A549 (cell line): ENCODE measurements around the gene TMEM101.

ENCODE experiments used
- FOSL2 ChIP-seq, 2 experiments: fragments of 450-650 bp in 1 of 2; fragments of >200 bp in 1 of 2; sonication (Bioruptor Twin) in 1 of 2; formaldehyde crosslinking; IDR thresholded peaks; 2 replicates each; pipeline versions ENCODE4 v1.5.0 to v1.6.1; 2016 to 2020; ENCODE audit warnings: mild to moderate bottlenecking in 1 of 2, moderate library complexity in 1 of 2
- ZSCAN20 ChIP-seq: fragments of 250-450 bp; sonication (Bioruptor Pico); IDR thresholded peaks from 2 replicates; pipeline ENCODE4 v1.8.0; 2022; ENCODE audit warnings: mild to moderate bottlenecking, moderate library complexity
- TF ChIP-seq, protein P1 (sequence below): fragments of >200 bp; sonication (Bioruptor Twin); formaldehyde crosslinking; IDR thresholded peaks from 3 replicates; pipeline ENCODE4 v1.5.1; 2016
- TF ChIP-seq, protein P2 (sequence below): fragments of 200-600 bp; sonication (generic); IDR thresholded peaks from 2 replicates; pipeline ENCODE4 v1.6.1; 2016; ENCODE audit warnings: antibody characterized with exemption, mild to moderate bottlenecking, moderate library complexity

DNA sequence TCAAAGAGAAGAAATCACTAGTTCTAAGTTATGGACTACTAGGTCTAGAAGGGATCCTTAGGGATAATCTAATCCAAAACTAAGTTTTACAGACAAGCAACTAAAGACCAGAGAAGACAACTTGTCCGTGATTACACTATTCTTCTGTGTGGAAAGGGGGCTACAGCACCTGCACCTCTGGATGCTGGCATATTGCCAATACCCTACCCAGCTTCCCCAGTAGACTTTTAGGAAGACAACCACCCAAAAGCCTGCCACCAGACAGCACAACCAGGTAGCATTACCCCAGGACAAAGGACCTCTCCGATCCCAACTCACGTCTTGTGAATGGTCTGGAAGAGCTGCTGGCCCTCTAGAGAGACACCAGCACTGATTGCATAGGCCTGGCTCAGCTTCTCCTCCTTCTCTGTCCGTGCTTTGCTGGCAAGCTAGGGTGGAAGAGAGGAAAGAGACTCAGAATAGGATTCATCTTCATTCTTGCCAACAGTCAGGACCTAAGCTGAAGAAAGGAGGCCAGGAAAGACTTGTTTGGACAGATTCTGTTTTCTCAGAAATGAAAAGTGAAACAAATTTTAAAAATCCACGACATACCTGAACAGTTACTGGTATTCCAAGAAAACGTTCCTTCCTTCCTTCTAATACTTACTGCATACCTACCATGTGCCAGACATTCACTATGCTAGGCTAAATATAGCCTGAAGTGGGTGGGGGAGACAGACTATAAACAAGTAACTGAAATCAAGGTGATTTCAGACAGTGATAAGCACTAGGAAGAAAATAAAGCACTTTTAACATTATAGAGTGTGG lies 25.3 kb upstream of the TMEM101 start:
- TF ChIP-seq, protein P1, sequence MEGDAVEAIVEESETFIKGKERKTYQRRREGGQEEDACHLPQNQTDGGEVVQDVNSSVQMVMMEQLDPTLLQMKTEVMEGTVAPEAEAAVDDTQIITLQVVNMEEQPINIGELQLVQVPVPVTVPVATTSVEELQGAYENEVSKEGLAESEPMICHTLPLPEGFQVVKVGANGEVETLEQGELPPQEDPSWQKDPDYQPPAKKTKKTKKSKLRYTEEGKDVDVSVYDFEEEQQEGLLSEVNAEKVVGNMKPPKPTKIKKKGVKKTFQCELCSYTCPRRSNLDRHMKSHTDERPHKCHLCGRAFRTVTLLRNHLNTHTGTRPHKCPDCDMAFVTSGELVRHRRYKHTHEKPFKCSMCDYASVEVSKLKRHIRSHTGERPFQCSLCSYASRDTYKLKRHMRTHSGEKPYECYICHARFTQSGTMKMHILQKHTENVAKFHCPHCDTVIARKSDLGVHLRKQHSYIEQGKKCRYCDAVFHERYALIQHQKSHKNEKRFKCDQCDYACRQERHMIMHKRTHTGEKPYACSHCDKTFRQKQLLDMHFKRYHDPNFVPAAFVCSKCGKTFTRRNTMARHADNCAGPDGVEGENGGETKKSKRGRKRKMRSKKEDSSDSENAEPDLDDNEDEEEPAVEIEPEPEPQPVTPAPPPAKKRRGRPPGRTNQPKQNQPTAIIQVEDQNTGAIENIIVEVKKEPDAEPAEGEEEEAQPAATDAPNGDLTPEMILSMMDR, result no peak
- TF ChIP-seq FOSL2 (IDR thresholded peaks at IDR 0.05), result no peak
- no peak for TF ChIP-seq FOSL2 (CRISPR knock-in tag; IDR thresholded peaks at IDR 0.05)
- no peak for TF ChIP-seq ZSCAN20 (CRISPR knock-in tag)
- TF ChIP-seq, protein P2, sequence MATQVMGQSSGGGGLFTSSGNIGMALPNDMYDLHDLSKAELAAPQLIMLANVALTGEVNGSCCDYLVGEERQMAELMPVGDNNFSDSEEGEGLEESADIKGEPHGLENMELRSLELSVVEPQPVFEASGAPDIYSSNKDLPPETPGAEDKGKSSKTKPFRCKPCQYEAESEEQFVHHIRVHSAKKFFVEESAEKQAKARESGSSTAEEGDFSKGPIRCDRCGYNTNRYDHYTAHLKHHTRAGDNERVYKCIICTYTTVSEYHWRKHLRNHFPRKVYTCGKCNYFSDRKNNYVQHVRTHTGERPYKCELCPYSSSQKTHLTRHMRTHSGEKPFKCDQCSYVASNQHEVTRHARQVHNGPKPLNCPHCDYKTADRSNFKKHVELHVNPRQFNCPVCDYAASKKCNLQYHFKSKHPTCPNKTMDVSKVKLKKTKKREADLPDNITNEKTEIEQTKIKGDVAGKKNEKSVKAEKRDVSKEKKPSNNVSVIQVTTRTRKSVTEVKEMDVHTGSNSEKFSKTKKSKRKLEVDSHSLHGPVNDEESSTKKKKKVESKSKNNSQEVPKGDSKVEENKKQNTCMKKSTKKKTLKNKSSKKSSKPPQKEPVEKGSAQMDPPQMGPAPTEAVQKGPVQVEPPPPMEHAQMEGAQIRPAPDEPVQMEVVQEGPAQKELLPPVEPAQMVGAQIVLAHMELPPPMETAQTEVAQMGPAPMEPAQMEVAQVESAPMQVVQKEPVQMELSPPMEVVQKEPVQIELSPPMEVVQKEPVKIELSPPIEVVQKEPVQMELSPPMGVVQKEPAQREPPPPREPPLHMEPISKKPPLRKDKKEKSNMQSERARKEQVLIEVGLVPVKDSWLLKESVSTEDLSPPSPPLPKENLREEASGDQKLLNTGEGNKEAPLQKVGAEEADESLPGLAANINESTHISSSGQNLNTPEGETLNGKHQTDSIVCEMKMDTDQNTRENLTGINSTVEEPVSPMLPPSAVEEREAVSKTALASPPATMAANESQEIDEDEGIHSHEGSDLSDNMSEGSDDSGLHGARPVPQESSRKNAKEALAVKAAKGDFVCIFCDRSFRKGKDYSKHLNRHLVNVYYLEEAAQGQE, result no peak
